HG02571 (cell line): Measurements from ENCODE around the gene CNRIP1.

ENCODE experiments used
- ATAC-seq: cut with Tn5 transposase; IDR thresholded peaks from one replicate; pipeline ENCODE4 v1.9.1; 2021; ENCODE audit warnings: mild to moderate bottlenecking, moderate library complexity; ENCODE audit not compliant: unreplicated experiment

Gene CNRIP1

GRCh38 chr2:68251855-68252399, 67.8 kb downstream of the CNRIP1 start:
- ATAC-seq, result peak; percentile 8

- ATAC-seq, result peak; percentile 44
Observed at GRCh38 chr2:68251187-68251854, 68.4 kb downstream of the CNRIP1 start.

- no peak for ATAC-seq
Observed at GRCh38 chr2:68250652-68251186, 69.0 kb downstream of the CNRIP1 start.

GRCh38 chr2:68250196-68250595, 69.6 kb downstream of the CNRIP1 start:
- ATAC-seq, result no peak

GRCh38 chr2:68248806-68249205, 70.9 kb downstream of the CNRIP1 start:
- ATAC-seq, result no peak

- ATAC-seq, result no peak
Observed at GRCh38 chr2:68248361-68248760, 71.4 kb downstream of the CNRIP1 start.

- ATAC-seq, result no peak
Observed at GRCh38 chr2:68246396-68246795, 73.4 kb downstream of the CNRIP1 start.

GRCh38 chr2:68245672-68246071, 74.1 kb downstream of the CNRIP1 start:
- no peak for ATAC-seq

GRCh38 chr2:68245066-68245465, 74.7 kb downstream of the CNRIP1 start:
- no peak for ATAC-seq

GRCh38 chr2:68244456-68244855, 75.3 kb downstream of the CNRIP1 start:
- no peak for ATAC-seq
